MM.1S (cell line): ENCODE measurements around the gene LMTK3.

Experiments used
- EZH2 ChIP-seq: fragments of 300-600 bp; sonication (generic); optimal IDR thresholded peaks from 2 replicates; pipeline ENCODE3; 2017; ENCODE audit warnings: low read depth, mild to moderate bottlenecking, antibody characterized with exemption, low read length, mixed read lengths
- TF ChIP-seq, protein P1 (sequence below): fragments of 300-600 bp; sonication (generic); IDR thresholded peaks from 2 replicates; pipeline ENCODE4 v1.5.1; 2016; ENCODE audit warnings: antibody characterized with exemption, low read length, mixed read lengths

GRCh38 chr19:48479686-48480085, 31.9 kb downstream of the LMTK3 start:
- TF ChIP-seq, protein P1, sequence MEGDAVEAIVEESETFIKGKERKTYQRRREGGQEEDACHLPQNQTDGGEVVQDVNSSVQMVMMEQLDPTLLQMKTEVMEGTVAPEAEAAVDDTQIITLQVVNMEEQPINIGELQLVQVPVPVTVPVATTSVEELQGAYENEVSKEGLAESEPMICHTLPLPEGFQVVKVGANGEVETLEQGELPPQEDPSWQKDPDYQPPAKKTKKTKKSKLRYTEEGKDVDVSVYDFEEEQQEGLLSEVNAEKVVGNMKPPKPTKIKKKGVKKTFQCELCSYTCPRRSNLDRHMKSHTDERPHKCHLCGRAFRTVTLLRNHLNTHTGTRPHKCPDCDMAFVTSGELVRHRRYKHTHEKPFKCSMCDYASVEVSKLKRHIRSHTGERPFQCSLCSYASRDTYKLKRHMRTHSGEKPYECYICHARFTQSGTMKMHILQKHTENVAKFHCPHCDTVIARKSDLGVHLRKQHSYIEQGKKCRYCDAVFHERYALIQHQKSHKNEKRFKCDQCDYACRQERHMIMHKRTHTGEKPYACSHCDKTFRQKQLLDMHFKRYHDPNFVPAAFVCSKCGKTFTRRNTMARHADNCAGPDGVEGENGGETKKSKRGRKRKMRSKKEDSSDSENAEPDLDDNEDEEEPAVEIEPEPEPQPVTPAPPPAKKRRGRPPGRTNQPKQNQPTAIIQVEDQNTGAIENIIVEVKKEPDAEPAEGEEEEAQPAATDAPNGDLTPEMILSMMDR: no peak
- TF ChIP-seq EZH2: no peak
